ENCODE measurements around the gene INSL4. TPM values are rescaled to one million over a fixed set of nuclear protein-coding genes. Genes with fewer than 3 reads are reported as not detected.

INSL4 gene
- total RNA-seq, 4 donors from 2014 or later = not detected

- TF ChIP-seq CTCF (IDR thresholded peaks at IDR 0.05) = no peak
- no peak for TF ChIP-seq POLR2A (IDR thresholded peaks at IDR 0.05)
- TF ChIP-seq EP300 (IDR thresholded peaks at IDR 0.05) = no peak
- Histone ChIP-seq H3K27ac (no peak overlapping the region), H3K36me3 (no peaks in the 10 kb centered on the region), H3K4me3 (no peak overlapping the region), H3K9me3 (no peaks in the 10 kb centered on the region), H3K4me1 (no peaks in the 10 kb centered on the region), H3K27me3 (no peaks in the 10 kb centered on the region)
- no peak for DNase-seq (ENCODE audit: low spot score in 2 of 2)
- WGBS, 2 donors = 90 to 99% methylated on average over 2 of the region's 2 CpGs
Observed at GRCh38 chr9:5274770-5275169, 43.6 kb downstream of the INSL4 start.

- TF ChIP-seq EP300 (IDR thresholded peaks at IDR 0.05) = no peak
- no peak for TF ChIP-seq POLR2A (IDR thresholded peaks at IDR 0.05)
- no peak for TF ChIP-seq CTCF (IDR thresholded peaks at IDR 0.05)
- H3K9me3 ChIP-seq = no peaks in the 10 kb centered on the region
- H3K4me3 ChIP-seq = no peak overlapping the region
- no peaks in the 10 kb centered on the region for H3K4me1 ChIP-seq
- no peaks in the 10 kb centered on the region for H3K27me3 ChIP-seq
- H3K36me3 ChIP-seq = no peaks in the 10 kb centered on the region
- WGBS, 2 donors = 71 to 73% methylated on average over 2 of the region's 2 CpGs
- DNase-seq (ENCODE audit: low spot score in 2 of 2) = no peak
- H3K27ac ChIP-seq = no peak overlapping the region
Observed at GRCh38 chr9:5278486-5278885, 47.3 kb downstream of the INSL4 start.

Small RNA genes lying within 50 kb of the gene (small RNA-seq; reads per million reads assigned to genes)
- not detected for gene AL133547.1

Other genes with a start within 250 kb of the INSL4 start
- 10 to 100 TPM; 23.7 to 39.6 (median 37.8) TPM for gene JAK2, start 246.1 kb upstream of the INSL4 start, total RNA-seq
- gene INSL6, start 45.8 kb upstream of the INSL4 start, total RNA-seq = not detected
- gene RLN2, start 73.3 kb downstream of the INSL4 start, total RNA-seq = not detected
- not detected for gene RLN1, start 108.5 kb downstream of the INSL4 start, total RNA-seq
- gene PLGRKT, start 206.5 kb downstream of the INSL4 start, total RNA-seq = 10 to 100 TPM in 1 of 4 donors, 1 to 10 TPM in 3; 8.4 to 12.0 (median 9.3) TPM
- gene CD274, start 219.1 kb downstream of the INSL4 start, total RNA-seq = 1 to 10 TPM; 2.1 to 4.2 (median 2.5) TPM

Data from tibial nerve (tissue), 4 donors.